HG02571 (cell line): ENCODE results near the gene ZNF618.

Experiments used
- ATAC-seq: cut with Tn5 transposase; IDR thresholded peaks from one replicate; pipeline ENCODE4 v1.9.1; 2021; ENCODE audit warnings: mild to moderate bottlenecking, moderate library complexity; ENCODE audit not compliant: unreplicated experiment

ZNF618 gene

DNA sequence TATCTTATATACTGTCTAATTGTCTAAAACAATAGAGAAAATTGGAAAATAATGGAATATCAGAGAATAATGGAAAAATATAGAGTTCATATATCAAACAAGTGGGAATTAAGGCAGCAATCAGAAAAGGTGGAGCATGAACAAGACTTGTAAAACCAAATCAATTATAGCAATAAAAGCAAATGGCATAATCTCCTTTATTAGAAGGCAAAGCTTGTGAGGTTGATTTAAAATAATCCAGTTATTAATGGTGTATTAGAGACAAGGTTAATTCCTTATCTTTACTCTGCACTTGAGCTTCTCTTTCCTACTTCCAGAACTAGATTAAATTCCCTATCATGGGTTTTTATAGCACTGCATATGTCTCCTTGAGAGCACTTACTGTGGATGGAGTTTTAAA lies 137.9 kb downstream of the ZNF618 start:
- ATAC-seq, result no peak

GRCh38 chr9:114015607-114016006 lies 139.5 kb downstream of the ZNF618 start:
- ATAC-seq, result no peak

GRCh38 chr9:114016101-114016500 lies 140.0 kb downstream of the ZNF618 start:
- ATAC-seq, result no peak

DNA sequence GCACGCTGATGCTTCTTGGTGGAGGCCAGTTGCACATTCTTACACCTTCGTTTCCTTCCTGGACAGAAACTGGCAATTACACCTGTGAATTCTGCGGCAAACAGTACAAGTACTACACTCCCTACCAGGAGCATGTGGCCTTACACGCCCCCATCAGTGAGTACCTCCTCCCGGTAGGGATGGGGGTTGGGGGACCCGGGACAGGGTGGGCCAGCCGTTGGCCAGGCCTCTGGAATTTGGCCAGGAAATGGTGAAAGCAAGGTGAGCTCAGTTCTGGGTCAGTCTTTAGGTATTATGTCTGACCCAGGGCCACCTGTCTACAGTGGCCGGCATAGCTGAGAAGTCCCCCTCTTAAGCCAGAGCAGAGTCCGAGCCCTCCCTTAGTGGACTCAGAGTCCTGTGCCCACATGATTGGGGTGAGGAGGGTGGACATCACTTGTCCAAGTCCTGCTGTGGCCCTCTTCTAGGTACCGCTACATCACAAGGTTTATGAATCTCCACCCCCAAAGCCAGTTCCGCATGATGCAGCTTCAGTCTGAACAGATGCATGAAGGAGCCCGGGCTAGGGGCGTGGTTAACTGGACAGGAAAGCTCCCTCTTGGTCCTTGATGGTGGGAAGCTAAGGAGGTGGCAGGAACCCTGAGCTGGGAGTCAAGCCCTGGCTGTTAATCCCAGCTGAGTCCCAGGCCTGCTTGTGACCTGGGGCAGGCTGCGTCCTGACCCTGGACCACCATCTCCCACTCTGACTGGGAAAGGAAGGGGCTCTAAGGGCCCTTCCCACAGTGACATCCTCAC lies 140.7 kb downstream of the ZNF618 start:
- no peak for ATAC-seq

GRCh38 chr9:114017741-114018715 lies 141.9 kb downstream of the ZNF618 start:
- ATAC-seq, result no peak

- no peak for ATAC-seq
Measured at GRCh38 chr9:114021578-114021977, 145.5 kb downstream of the ZNF618 start.

DNA sequence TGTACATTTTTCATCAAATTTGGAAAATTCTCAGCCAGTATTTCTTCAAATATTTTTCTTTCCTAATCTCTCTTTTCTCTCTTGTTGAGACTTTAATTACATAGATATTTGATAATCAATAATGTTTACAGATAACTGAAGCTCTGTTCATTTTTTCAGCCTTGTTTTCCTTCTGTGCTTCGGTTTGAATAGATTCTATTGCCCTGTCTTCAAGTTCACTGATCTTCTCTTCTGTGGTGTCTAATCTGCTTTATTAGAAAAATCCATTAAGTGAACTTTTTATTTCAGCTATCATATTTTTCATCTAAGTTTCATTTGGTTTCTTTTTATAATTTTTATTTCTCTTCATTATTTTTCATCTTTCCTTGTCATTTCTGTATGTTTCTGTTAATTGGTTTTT lies 147.9 kb downstream of the ZNF618 start:
- no peak for ATAC-seq

DNA sequence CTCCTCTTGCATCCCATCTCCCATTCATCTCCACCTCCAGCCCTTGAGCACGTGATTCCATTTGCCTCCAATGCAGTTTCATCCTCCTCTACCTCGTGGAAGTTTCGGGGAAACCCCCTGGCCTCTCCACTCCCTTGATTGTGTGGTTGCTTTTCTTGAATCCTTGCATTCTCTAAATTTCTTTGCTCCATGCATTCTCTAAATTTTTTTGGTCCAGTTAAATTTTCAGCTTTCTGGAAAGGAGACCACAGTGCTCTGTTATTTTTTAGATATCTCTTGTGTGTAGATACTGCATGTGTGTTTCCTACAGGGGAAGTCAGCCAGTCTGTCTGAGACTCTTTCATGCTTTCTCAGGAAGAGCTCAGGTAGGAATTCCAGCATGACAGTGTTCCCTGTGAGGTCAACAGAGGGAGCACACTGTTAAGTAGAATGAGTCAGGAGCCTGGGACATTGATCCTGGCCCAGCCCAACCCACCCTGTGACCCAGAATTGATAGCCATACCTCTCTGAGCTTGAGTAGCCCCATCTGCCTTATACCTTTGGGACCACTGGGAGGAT lies 149.2 kb downstream of the ZNF618 start:
- ATAC-seq, result no peak

DNA sequence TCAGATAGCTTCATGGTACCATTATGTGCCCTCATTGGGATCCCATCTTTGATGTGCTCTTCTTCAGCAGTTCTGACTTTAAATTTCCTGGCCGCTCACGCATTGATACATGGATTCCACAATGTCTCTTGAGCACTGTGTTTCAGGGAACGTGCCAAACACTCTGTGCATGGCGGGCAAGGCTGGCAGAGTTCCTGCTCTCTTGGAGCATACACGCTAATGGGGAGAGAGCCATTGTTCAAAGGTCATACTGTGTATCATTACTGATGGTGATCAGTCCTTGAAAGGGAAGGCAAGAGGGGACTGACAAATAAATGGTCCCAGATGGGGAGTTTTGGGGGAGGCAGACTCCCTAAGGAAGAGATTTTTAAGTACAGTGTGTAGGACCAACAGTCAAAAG lies 149.7 kb downstream of the ZNF618 start:
- ATAC-seq, result no peak

DNA sequence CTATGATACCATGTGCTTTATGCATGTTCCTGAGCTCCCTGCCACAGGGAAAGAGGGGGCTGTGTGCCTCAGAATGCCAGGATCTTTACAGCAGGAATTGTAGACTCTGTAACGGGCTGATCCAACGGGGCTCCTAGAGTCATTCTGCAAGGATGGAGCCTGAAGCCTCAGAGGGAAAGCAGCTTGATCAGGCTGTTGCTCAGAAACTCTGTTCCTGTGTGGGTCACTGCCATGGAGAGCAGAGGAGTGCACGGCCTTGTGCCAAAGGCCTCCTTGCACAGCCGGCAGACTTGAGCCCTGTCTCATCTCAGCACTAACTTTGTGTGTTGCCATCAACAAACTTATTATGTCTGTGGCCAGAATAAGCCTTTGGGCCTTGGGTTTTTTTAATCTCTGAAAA lies 150.2 kb downstream of the ZNF618 start:
- ATAC-seq, result no peak

GRCh38 chr9:114027159-114027862 lies 151.2 kb downstream of the ZNF618 start:
- no peak for ATAC-seq

DNA sequence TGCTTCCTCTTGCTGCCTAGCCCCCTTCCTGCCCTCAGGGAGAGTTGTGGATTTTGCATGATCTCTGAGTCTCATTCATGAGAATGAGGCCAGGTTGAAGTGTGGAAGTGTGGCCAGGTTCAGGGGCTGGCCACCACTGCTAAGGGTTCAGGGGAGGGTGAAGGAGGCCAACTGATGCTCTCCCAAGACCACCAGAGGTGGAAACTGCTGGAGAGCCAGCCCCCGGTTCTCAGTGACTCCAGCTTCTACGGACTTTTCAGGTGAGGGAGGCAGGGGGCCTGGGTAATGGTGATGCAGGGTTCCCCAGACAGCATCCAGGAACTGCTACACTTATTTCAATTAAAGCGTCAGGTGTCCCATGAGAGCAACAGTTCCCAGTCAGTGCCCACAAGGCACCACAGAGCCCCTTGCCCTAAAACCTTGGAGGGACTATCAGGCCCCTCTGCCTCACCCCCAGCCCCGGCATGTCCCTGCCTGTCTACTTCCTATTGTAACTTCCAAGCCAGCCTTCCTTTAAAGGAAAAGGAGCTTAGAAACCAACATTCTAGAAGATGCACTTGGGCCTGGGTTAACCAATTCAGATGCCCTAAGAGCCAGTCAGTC lies 151.9 kb downstream of the ZNF618 start:
- no peak for ATAC-seq

- ATAC-seq, result no peak
Measured at GRCh38 chr9:114028646-114029045, 152.5 kb downstream of the ZNF618 start.

DNA sequence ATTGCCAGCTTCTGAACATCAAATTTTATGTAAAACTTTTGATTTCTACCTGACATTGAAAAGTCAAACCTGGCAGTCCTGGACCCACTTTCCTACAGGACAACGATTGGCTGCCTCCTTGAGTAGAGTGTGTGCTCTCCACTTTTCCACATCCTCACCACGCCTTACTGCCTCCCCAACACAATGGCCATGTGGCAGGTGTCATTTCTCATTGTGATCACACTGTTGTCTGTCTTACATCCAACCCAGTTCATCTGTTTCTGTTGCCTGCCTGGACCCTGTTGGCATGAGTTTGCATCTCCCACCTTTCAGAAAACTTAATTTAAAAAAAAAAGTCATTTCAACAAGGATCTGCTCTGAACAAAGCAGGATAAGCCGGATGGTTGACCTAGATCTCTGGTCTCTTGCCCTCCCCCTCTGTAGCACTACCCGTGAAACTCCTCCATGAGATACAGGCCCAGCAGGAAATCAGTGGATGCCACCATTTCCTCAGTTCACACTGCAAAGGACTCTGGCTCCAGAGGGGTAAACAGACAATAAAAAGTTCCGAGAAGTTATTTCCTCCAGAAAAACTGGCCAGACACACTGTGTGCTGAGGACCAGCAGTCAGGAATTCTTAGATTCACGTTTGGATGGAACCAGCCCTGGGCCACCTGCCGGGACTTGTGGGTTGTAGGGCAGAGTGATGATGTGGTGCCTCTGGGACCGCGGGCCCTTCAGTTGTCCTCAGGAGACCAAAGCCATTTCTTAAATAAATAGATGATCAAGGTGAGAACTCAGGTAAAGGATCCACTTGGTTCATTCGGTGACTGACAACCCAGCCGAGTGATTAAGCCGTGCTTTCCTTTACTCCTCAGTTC lies 153.4 kb downstream of the ZNF618 start:
- ATAC-seq, result no peak

- no peak for ATAC-seq
Measured at GRCh38 chr9:114030364-114030763, 154.3 kb downstream of the ZNF618 start.

DNA sequence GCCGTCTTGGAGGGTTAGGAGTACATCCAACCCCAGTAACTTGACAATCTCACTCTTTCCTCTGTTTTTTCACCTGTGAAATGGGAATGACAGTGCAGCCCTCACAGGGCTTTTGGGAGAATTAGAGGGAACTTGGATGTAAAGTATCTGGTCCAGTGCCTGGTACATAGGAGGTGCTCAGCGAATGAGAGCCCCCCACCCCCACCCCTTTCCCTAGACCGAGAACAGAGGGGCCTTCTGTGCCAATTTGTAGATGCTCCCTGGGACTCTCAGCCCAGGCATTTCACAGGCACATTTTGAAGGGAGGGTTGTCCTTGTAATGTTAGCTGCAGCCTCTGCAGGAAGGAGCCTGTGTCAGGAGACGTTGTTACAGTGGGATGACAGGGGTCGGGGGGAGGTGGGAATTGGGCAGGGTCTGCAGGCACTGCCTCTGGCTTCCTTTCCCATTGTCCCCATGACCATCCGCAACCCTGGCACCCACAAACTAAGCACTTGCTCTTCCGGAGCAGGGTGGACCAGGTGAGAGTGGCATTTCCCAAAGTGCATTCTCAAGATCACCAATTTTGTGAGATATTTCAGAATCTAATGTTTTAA lies 155.0 kb downstream of the ZNF618 start:
- ATAC-seq, result no peak

DNA sequence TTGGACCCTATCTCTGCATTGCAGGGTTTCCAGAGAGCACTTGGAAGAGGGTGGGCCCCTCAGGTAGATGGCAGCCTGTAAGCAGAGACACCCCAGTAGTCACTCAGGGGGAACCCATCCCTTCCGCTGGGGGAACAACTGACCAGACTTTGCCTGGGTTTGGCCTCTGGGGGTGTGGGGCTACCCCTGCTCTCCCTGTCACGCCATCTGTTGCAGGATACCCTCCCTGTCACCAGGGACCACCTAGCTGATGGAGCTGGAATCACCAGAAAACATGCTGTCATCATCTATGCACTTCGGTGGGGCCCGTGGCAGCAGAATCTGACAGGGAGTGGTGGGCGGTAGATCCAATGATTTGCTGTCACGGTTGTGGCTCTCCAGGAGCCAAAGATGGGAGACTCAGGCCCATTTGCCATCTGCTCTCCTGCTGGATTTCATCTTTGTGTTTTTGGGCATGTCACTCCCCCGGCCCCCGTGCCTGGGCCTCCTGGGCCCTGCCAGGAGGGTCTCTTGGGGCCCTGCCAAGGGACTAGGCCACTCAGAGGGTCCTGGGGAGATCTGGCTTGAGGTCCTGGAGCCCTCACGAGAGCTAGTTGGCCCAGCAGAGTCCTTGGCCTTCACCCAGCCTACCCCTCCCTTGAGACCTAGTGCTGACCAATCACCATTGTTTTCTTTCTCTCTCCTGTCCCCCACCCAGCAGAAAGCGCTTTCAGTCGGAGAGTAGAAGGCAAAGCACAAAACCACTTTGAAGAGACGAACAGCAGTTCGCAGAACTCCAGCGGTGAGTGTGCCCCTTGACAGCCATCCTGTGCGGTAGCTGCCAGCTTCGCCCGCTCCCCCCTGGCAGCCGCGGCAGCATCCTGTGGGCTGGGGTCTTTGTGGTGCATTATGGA lies 156.1 kb downstream of the ZNF618 start:
- no peak for ATAC-seq

DNA sequence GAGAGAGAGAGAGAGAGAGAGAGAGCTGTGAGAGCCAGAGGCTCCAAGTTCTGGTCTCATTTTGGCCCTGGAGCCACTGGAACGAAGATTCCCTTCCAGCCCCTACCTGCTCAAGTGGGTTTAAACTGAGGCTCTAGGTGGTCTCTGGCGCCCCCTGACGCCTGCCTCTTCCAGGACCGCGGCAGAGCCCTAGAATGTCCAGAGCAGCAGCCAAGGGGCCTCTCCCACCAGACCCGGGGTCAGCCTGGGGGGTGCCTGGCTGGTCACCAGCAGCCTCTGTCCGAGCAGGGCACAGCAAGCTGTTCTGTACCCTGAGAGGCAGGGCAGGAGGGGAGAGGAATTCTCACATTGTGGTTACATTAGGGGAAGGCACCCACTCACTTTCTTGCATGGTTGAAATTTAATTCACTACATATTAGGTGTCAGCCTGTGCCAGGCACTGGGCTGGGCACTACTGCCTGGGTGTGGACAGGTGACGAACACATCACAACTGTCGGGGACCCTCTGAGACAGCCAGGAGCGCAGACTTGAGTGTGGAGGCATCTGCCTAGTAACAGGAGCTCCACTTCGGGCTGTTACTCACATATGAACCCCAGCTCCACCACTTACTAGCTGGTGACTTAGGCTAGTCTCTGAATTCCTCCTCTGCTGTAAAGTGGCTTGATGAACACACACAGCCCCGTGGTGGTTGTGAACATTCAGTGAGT lies 157.4 kb downstream of the ZNF618 start:
- ATAC-seq, result no peak
